CD4-positive, alpha-beta T cell treated with Interferon alpha-2 for 1 hour (primary cell): Measurements from ENCODE around the gene CAMK2D.
A peak's percentile ranks its signal among the peaks of the same experiment; 100 is the strongest.
"Not testable (repeated sequence)": the region's sequence is repeated elsewhere in the genome, so short reads cannot be mapped to it uniquely, and the experiment has no call there.

Source experiments
- DNase-seq, 2 donors: peaks; one replicate each; pipeline ENCODE4 v3.0.0-alpha.2; 2020 to 2022

The CAMK2D gene

DNA sequence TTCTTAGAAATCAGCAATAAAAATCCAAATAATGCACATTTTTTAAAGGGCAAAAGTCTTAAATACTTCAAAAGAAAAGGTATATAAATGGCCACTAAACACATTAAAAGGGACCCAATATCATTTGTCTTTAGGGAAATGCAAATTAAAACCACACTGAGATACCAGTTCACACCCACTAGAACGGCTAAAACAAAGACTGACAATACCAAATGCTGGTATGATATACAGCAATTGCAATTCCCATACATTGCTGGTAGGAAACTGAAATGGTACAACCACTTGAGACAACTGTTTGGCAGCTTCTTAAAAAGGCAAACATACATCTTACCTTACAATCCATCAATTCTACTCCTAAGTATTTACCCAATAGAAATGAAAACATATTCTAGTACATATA is 33.7 kb downstream of the CAMK2D start:
- no peak for DNase-seq

DNA sequence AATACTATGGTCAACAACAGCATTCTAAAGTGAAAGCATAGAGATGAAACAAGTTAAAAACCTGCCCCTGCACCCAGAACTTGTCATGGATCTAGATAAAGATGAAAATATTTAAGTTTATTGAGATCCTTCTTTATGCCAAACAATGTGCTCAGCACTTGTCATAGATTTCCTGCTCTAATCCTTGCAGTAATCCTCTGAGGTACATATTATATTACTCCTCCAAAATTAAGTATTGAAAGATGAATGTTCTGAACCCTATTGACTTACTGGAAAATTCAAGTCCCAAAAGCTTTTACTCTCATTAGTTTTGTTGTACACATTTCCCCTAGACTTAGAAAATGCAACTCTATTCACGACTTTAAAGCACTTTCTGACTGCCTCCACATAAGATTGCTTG is 35.6 kb downstream of the CAMK2D start:
- DNase-seq: no peak

DNA sequence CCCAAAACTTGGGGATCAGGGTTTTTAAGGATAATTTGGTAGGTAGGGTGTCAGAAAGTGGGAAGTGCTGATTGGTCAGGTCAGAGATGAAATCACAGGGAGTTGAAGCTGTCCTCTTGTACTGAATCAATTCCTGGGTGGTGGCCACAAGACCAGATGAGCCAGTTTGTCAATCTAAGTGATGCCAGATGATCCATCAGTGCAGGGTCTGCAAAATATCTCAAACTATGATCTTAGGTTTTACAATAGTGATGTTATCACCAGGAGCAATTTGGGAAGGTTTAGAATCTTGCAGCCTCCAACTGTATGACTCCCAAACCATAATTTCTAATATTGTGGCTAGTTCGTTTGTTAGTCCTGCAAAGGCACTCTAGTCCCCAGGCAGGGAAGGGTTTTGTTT is 43.3 kb downstream of the CAMK2D start:
- no peak for DNase-seq

DNA sequence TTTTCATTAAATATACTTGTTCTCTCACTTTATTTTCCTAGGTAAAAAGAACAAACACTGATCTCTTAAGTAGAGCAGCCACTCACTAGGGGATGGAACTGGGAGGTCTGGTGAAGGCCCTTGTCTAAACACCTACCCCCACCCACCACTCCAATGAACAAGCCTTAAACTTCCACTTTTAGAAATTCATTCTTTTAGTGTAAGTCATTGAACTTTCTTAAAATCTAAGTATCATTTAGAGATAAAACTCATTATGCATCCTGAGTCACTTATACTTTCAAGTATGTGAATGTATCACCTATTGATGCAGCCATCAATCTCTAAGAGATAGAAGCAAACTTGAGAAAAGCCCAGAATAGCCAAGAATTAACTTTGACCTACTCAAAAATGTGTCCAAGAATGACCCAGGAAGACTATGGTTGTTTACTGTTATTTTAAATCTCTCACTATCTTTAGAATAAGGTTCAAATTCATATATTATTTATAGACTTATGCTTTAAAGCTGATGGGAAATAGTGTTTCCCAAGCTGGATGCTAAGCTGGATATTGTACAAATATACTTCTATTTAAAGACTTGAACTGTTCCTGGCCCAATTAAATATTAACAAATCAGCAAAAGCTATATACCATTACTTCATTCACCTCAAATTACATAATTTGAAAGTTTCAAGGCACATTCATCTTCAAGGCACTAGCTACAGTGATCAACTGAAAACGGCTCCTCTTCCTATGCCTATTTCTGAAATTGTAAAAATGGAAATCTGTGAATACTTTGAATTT is 49.5 kb downstream of the CAMK2D start:
- no peak for DNase-seq

DNA sequence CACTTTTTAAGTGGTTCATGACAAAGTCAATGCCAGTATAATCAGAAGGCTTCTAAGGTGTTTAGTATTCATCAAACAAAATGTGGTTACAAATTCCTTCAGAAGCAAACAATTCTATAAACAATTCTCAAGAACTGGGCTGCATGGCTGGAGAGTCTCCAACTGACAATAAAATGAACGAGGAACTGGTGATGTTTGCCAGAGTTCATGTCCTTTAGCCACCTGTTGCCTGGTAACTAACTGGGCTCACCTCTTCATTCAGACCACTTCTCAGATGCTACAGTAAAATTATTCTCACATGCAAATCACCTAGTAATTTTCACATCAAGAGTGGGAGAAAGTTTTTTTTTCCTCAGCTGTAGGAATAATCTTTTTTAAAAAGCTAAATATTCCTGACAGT is 53.3 kb downstream of the CAMK2D start:
- DNase-seq: no peak

DNA sequence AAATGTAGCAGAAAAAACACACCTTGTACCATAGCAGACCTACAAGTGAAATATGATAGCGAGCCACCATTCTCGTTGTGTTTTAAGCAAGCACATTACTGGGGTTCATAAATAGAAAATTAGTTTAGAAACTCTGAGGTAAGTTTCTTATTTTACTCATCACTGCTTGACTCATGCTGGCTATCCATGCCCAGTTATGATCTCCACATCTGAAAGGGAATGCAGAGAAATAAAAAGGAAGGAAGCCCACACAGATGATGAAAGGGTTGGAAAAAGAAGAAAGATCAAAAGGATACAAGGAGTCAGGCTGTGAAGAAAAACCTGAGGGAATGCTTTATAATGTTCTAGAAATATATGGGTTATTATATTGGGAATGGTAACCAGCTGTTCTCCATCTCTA is 54.5 kb downstream of the CAMK2D start:
- DNase-seq: no peak

DNA sequence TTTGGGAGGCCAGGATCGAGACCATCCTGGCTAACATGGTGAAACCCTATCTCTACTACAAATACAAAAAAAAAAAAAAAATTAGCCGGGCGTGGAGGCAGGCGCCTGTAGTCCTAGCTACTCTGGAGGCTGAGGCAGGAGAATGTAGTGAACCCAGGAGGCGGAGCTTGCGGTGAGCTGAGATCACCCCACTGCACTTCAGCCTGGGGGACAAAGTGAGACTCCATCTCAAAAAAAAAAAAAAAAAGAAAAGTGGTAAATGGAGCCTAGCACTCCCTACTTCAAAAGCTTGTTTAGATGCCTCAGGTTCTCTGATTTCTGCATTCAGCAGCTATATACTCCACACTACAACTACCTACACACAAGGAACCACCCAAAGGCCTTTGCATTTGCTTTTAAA is 56.4 kb downstream of the CAMK2D start:
- not testable (repeated sequence) for DNase-seq

DNA sequence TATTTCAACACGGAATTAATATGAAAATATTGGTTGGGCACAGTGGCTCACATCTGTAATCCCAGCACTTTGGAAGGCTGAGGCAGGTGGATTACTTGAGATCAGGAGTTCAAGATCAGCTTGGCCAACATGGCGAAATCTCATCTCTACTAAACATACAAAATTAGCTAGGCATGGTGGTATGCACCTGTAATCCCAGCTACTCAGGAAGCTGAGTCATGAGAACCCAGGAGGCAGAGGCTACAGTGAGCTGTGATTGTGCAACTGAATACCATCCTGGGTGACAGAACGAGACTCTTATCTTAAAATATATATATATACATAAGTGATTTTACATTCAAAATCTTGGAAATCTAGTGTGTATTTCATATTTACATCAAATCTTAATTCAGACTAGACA is 58.9 kb downstream of the CAMK2D start:
- DNase-seq: not testable (repeated sequence)

DNA sequence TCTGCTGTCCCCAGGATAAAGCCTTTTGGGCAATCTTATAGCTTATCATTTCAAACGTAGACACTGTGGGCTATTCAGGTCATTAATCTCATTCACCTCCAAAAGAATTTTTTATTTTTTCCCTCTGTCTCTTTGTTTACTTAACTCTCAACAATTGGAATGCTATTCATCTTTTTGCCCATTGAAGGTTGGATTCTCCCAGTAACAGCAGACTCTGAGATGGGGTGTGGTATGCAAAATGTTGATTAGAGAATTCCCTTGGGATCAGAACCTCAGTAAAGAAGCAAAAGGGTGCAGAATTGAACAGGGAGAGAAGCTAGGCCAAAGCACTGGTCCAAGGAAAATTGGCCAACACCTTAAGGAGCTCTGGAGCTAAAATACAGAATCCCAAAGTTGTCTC is 60.4 kb downstream of the CAMK2D start:
- no peak for DNase-seq

DNA sequence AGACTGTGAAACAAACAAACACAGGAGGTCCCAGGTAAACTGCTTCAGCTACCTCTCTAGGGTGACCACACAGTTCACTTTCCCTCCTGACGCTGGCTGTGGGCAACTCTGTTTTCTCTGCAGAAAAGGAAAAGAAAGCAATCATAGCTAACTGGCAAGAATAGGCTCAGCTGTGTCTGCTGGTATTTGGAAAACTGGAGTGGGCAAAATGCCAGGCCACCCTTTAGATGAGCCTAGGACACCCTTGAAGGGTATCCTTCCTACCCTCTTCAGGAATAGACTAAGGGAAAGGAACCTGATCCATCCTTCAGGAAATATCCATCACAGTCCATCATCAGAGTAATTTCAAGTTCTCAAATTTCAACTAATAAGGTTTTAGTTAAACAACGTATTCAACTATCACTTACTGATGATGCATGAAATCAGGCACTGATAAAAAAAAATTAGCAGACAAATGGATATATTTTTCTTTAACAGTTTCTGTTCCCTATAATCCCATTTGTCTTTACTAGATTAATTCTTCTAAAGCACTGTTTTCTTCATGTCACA is 60.9 kb downstream of the CAMK2D start:
- DNase-seq: no peak

DNA sequence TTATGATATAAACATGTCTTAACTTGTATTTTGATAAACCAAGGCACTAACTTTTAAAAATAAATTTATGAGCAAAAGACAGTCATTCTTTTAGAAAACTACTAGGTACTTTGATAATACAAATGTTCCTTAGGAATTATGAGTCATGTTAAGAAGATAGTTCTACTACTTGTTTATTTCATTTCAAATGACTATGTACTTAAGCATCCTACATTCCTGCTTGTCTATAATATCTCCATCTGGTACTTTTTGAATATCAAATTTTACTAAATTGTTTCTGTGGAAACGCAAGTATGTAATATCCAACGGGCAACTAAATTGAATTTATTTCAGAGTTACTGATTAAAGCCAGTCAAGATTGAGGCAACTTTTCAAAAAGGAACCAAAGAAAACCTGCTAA is 61.8 kb downstream of the CAMK2D start:
- DNase-seq: no peak

DNA sequence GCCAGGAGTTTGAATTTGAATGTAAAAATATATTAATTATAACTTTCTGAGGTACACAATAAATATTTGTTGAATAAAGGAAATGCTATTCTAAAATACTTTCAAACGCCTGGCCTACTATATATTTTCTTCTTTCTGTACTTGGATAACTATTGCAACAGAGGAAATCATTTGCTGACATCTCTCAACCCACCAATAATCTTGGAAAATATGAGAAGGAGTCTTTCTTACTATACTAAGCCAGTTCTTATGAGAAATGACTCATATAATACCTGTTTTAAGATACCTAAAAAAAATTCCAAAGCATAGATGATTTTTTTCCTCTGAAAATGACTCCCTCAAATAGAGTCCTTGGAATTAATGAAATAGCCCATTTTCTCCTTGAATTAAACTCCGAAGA is 64.1 kb downstream of the CAMK2D start:
- no peak for DNase-seq

DNA sequence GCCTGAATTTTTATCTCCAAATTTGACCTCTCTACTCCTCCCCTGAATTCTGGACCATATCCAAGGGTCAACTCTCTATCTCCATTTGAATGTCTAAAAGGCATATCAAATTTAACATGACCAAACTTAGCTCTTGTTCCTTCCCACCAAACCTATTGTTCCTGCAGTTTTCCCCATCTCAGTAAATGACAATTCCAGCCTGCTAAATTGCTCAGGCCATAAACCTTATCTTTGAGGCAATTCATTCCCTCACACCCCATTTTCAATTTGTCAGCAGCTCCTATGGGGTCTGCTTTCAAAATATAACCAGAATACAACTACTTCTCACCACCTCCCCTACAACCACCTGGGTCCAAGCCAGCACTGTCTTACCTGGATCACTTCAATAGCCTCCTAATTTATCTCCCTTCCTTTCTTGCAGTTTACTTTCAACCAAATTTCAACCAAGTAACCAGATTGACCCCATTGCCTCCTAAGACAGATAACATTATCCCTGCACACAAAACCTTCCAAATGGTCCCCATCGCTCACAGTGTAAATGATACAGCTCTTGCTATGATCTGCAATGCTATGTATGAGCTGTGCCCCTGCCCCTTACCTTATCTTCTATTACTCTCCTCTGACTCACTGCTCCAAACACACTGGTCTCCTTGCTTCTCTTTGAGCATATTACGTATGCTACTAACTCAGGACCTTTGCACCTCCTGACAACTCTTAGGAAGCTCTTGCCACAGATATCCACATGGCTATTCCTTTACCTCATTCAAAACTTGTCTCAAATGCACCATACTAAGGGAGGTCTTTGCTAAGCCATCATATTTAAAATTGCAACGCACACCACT is 66.0 kb downstream of the CAMK2D start:
- DNase-seq: no peak

DNA sequence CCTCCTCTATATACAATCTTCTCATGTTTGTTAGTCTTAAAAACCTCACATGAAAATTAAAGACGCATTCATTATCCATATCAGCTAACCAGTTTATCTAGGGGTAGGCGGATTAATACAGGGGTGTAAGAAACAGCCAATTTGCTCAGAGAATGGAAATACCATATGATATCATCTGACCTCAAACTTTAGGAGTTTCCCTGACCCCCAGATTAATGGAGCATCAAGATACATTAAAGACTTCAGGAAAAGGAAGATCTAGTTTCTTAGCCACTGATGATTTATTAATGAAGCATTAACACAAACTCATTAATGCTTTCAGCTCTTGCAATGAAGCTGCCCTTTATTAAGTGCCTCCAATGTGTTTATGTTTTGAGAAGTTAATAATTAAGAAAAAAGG is 67.5 kb downstream of the CAMK2D start:
- no peak for DNase-seq

DNA sequence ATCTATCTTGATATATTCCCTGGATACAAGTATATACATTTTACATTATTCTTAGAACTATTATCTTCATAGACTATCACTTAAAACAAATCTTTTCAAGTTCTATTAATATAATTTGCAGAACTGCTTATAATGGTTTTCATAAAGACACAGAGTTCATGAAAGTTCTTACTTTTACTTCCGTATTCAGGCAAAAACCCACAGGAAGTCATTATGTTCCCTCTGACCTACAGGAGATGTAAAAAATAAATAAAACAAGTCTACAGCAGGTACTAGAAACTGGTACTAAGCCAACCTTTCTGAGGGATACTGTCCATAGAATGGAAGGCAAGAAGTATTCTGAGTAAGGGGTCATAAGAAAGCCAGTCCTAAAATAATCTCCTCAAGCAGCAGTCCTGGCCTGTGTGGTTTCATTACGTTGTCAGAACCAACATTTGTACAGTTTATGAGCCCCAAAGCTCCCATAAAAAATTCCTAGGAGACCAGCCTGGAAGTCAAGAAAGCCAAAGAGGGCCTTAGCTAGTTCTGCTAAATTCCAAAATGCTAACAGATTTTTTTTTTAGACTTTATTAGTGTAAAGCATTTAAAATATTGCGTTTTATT is 68.6 kb downstream of the CAMK2D start:
- DNase-seq: peak in 1 of 2 donors; percentile 43

DNA sequence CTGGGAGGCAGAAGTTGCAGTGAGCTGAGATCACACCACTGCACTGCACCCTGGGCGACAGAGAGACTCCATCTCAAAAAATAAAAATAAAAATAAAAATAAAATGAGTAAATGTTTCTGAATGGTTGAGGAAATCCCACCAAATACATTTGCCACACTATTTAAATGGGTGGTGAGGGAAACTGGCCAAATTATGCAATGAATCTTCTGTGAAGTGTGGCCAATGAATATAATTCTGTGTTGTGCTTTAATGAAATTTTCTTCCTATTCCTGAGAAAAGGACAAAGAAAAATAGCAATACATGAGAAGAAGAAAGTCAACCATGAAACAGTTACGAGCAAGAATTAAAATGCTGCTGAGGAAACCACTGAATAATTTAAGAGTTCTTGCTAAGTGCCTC is 69.9 kb downstream of the CAMK2D start:
- DNase-seq: no peak

DNA sequence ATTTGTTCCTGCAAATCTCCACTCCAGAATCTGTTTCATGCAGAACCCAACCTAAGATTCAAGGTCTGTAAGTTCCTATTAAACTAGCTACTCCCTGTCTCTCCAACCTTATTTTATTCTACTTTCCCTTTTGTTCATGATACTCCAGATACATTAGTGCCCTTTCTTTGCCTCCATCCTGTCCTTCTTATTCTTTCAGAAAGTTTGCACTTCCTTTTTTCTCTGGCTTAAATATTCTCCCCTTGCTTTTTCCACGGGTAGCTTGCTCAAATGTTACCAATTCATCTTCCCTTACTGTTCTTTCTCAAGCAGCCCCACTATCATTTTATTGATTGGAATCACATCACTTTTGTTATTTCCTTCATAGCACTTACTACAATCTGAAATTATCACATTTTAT is 72.1 kb downstream of the CAMK2D start:
- DNase-seq: no peak

DNA sequence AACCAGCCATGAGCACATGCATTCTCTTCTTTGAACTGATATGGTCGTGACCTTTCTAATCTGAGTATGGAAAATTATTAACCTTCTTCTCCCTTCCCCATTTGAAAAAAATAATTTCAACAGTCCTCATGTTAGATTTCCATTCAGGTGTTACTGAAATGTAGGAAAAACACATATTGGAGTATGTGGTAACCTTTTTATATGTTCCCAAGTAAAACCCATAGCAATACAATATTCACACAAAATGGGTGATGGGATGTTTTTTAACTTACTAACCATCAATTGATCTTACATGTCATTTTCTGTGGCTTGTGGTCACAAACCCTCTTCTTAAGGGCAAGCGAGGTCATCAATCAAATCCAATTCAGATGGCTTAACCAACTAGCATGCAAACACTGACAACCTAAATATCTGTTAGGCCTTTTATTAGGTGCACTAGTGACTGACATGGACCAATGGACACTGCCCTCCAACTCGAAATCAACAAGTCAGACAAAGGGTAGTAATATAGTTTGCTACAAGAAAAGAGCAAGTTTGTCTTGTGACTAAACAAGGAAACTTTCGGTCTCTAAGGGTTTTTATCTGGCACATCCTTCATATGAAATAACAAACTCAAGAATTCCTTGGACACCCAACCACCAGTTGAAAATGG is 74.3 kb downstream of the CAMK2D start:
- no peak for DNase-seq

DNA sequence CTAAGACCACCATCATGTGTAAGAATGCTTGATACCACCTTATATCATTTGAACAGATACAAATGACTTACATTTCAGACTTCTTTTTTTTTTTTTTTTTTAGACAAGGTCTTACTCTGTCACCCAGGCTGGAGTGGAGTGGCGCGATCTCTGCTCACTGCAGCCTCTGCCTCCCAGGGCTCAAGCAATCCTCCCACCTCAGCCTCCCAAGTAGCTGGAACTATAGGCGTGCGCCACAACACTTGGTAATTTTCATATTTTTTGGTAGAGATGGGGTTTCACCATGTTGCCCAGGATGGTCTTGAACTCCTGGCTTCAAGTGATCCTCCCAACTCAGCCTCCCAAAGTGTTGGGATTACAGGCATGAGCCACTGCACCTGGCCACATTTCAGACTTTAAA is 76.4 kb downstream of the CAMK2D start:
- not testable (repeated sequence) for DNase-seq

DNA sequence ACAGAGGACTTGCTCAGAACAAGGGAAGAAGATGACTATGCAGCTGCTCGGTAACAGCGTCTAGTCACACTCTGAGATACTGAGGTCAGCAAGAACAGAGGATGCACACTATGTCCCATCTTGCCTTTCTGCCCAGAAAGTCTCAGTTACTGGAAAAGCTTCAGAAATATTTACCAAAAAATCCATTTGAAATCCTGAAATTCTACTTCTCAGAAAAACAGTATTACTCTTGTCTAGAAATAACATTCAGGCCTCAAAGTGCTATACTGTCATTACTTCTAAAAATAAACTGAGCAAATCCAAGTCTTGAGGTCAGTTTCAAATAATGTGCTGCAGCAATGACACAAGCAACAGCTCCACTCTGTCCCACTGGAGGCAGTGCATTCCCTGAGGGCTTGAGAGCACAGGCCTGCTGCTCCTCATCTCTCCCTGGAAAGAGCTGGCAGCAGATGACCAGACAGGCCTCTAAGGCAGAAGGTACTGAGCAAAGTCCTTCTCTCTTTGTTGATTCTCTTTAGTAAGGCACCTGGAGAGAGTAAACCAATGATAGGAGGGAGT is 76.9 kb downstream of the CAMK2D start:
- no peak for DNase-seq

DNA sequence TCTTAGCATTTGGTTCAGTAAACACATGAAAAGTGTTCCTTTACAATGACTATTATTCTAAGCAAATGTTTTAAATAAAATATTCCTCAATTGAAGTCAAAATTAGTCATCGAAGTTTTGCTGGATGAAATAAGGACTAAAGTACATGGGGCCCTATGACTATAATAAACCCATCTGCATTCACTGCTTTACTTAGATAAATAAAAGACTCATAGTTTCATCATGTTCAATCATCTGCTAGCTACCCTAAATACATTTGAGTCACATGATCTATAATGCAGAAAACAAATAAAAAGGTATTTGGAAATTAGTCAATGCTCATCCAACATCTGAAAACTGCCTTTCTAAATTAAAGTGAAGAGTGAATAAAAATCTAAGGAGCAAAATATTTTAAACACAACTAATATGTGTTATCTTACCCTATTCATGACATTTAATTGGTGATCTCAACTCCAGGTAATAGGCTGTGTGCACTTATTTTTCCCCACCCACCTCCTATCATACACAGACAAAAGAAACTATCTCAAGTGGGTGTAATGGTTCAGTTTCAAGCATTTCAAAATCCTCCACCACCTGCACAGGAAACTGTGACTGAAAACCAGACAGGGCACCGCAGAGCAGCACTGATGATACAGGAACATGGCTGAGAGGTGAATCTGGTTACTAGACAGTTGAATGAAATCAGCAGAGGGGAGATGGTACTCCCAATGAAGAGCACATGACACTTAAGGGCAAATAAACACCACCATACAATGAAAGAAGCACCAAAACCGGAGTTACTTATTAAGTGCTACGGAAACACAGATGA is 78.6 kb downstream of the CAMK2D start:
- DNase-seq: peak; percentile 59 to 75

DNA sequence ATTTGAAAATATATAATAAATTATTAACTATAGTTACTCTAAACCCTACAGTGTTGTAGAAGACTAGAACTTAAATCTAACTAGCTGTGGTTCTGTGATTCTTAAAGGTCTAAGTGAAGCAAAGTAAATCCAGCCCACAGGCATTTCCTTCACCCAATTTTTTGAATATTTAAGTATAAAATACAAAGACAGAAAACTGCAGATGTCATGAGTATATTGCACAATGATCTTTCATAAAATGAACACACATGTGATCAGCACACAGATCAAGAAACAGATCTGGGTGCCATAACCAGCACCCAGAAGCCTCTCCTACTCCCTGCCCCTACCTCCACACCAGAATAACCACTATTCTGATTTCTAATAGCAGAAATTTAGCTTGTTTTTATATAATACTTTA is 82.9 kb downstream of the CAMK2D start:
- no peak for DNase-seq
